SK-N-SH (cell line): ENCODE results near the gene MTFMT. TPM values are rescaled to one million over a fixed set of nuclear protein-coding genes. Genes with fewer than 3 reads are reported as not detected.

Source experiments
- CTCF ChIA-PET: fragments of 300-600, 350-600 bp; formaldehyde crosslinking; extraction: SDS; loops from one replicate; lab custom pipeline; 2021; lab: Yijun Ruan, JAX
- POLR2A ChIA-PET: fragments of 350-600 bp; sonication (Branson Sonifier 250); formaldehyde crosslinking; extraction: SDS; loops from one replicate; lab custom pipeline; 2020; ENCODE audit warnings: antibody characterized with exemption, inconsistent platforms; lab: Yijun Ruan, JAX
- DNase-seq: peaks from one replicate; pipeline ENCODE4 v3.0.0; 2012
- H2AFZ ChIP-seq: fragments of 200-600 bp; sonication (generic); 2 replicates; pipeline ENCODE4 v1.8.1; 2016; ENCODE audit warnings: antibody characterized with exemption, mild to moderate bottlenecking, low read depth
- H3F3A ChIP-seq: fragments of 200-600 bp; sonication (generic); replicated peaks from 2 replicates; pipeline ENCODE3; 2016; ENCODE audit warnings: antibody characterized with exemption, mild to moderate bottlenecking; ENCODE audit not compliant: insufficient read depth
- H3K27ac ChIP-seq, 2 experiments: fragments of 200-500 bp in 1 of 2; fragments of 200-600 bp in 1 of 2; sonication (Bioruptor generic) in 1 of 2; sonication (generic), shearing (Covaris generic) in 1 of 2; 2 replicates each; pipeline versions ENCODE4 v1.5.1 to v1.6.1; 2014 to 2016; ENCODE audit warnings: low read depth in 2 of 2, inconsistent platforms in 1 of 2, low read length in 1 of 2, mild to moderate bottlenecking in 1 of 2, mixed read lengths in 1 of 2
- H3K27me3 ChIP-seq: fragments of 200-600 bp; sonication (generic), shearing (Covaris generic); 2 replicates; pipeline ENCODE4 v1.6.1; 2016; ENCODE audit warnings: mixed run types; ENCODE audit not compliant: insufficient read depth
- H3K36me3 ChIP-seq, 2 experiments: fragments of 200-500 bp in 1 of 2; fragments of 200-600 bp in 1 of 2; sonication (Bioruptor generic) in 1 of 2; sonication (generic) in 1 of 2; replicated peaks in 1 of 2; 2 replicates each; pipeline versions ENCODE3 to v1.5.1; 2014 to 2016; ENCODE audit warnings: low read length in 1 of 2, mild to moderate bottlenecking in 1 of 2; ENCODE audit not compliant: insufficient read depth in 2 of 2, control insufficient read depth in 1 of 2
- H3K4me1 ChIP-seq, 2 experiments: fragments of 200-500 bp in 1 of 2; fragments of 200-600 bp in 1 of 2; sonication (Bioruptor generic) in 1 of 2; sonication (generic), shearing (Covaris generic) in 1 of 2; 2 replicates each; pipeline versions ENCODE4 v1.5.1 to v1.6.1; 2014 to 2016; ENCODE audit warnings: low read depth in 1 of 2, low read length in 1 of 2, mixed run types in 1 of 2; ENCODE audit not compliant: insufficient read depth in 2 of 2, control insufficient read depth in 1 of 2
- H3K4me2 ChIP-seq: fragments of 200-600 bp; sonication (generic), shearing (Covaris generic); 2 replicates; pipeline ENCODE4 v1.6.1; 2017; ENCODE audit warnings: mixed run types
- H3K4me3 ChIP-seq, 2 experiments: fragments of 200-500 bp in 1 of 2; fragments of 200-600 bp in 1 of 2; sonication (Bioruptor generic) in 1 of 2; sonication (generic), shearing (Covaris generic) in 1 of 2; 2 replicates each; pipeline versions ENCODE4 v1.5.1 to v1.8.1; 2014 to 2016; ENCODE audit warnings: low read depth in 2 of 2, inconsistent platforms in 1 of 2, low read length in 1 of 2, mild to moderate bottlenecking in 1 of 2, mixed read lengths in 1 of 2, moderate library complexity in 1 of 2
- H3K79me2 ChIP-seq: fragments of 200-600 bp; sonication (generic); 2 replicates; pipeline ENCODE4 v1.8.1; 2017; ENCODE audit warnings: mild to moderate bottlenecking; ENCODE audit not compliant: insufficient read depth
- H3K9ac ChIP-seq: fragments of 200-600 bp; sonication (generic); 2 replicates; pipeline ENCODE4 v1.6.1; 2017; ENCODE audit warnings: mixed run types
- H3K9me2 ChIP-seq: fragments of 200-600 bp; sonication (generic); 2 replicates; pipeline ENCODE4 v1.6.1; 2017; ENCODE audit warnings: mixed run types
- H3K9me3 ChIP-seq: fragments of 200-600 bp; sonication (generic); 2 replicates; pipeline ENCODE4 v1.6.1; 2017; ENCODE audit warnings: mixed run types, mild to moderate bottlenecking, moderate library complexity
- H4K20me1 ChIP-seq: fragments of 200-600 bp; sonication (generic); 2 replicates; pipeline ENCODE4 v1.6.1; 2017; ENCODE audit warnings: mild to moderate bottlenecking, mixed run types; ENCODE audit not compliant: insufficient read depth
- GABPA ChIP-seq: IDR thresholded peaks from 2 replicates; pipeline ENCODE4 v1.4.0; 2012; ENCODE audit warnings: low read depth, mild to moderate bottlenecking
- GATA2 ChIP-seq: sonication (generic); formaldehyde crosslinking; IDR thresholded peaks from 2 replicates; pipeline ENCODE4 v1.5.0; 2020; ENCODE audit warnings: mild to moderate bottlenecking, missing genetic modification reagents
- JUND ChIP-seq: IDR thresholded peaks from 2 replicates; pipeline ENCODE4 v1.4.0; 2012
- NRF1 ChIP-seq: IDR thresholded peaks from 2 replicates; pipeline ENCODE4 v1.6.1; 2012; ENCODE audit warnings: low read depth, mild to moderate bottlenecking, low read length
- RFX5 ChIP-seq: IDR thresholded peaks from 2 replicates; pipeline ENCODE4 v1.6.1; 2012; ENCODE audit warnings: mild to moderate bottlenecking, improper control_type of control experiment, low read length
- SMC3 ChIP-seq: IDR thresholded peaks from 2 replicates; pipeline ENCODE4 v1.6.1; 2012; ENCODE audit warnings: low read depth, low read length, improper control_type of control experiment
- TCF12 ChIP-seq: IDR thresholded peaks from 2 replicates; pipeline ENCODE4 v1.4.0; 2012
- WGBS: methylation state at CpG from one replicate; pipeline ENCODE4 v1.1.6; 2017; ENCODE audit warnings: low lambda C conversion rate; 5-methylcytosine and 5-hydroxymethylcytosine counted together
- polyA plus RNA-seq, 3 experiments: library from polyadenylated mRNA; depleted of rRNA; stranded (reverse); fragments of >200 nt; gene quantifications; 2 replicates each; pipeline ENCODE4 v1.2.3, GENCODE V29; 2012
- TF ChIP-seq, protein P1 (sequence below): fragments of 150-350 bp; IDR thresholded peaks from 2 replicates; pipeline ENCODE4 v1.6.1; 2016; ENCODE audit warnings: mild to moderate bottlenecking, low read depth, low read length
- TF ChIP-seq, protein P2 (sequence below): IDR thresholded peaks from 2 replicates; pipeline ENCODE4 v1.4.0; 2012; ENCODE audit warnings: low read depth, borderline replicate concordance
- TF ChIP-seq, protein P3 (sequence below): IDR thresholded peaks from 2 replicates; pipeline ENCODE4 v1.4.0; 2012; ENCODE audit warnings: low read depth, borderline replicate concordance
- TF ChIP-seq, protein P4 (sequence below): fragments of 200-600 bp; sonication (generic); IDR thresholded peaks from 2 replicates; pipeline ENCODE4 v1.6.1; 2017; ENCODE audit warnings: antibody characterized with exemption, mild to moderate bottlenecking, moderate library complexity

The MTFMT gene
- polyA plus RNA-seq, 1 of the 3 experiments (the other 2 are of a cell fraction) = 12.1 TPM

DNA sequence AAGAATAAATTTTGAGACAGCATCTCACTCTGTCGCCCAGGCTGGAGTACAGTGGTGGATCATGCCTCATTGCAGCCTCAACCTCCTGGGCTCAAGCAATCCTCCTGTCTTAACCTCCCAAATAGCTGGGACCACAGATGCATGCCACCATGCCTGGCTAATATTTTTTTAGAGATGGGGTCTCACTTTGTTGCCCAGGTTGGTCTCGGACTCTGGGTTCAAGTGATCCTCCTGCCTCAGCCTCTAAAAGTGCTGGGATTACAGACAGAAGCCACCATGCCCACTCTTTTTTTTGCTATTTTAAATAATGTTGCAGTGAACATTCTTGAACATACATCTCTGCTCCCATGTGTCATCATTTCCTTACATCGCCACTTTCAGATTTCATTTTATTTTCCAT lies 9.0 kb upstream of the MTFMT start:
- Histone ChIP-seq H3K27ac (no peak overlapping the region), H3K27me3 (no peaks in the 10 kb centered on the region), H3K4me3 (no peak overlapping the region), H3K4me2 (no peak overlapping the region), H4K20me1 (no peaks in the 10 kb centered on the region), H3K9me2 (no peaks in the 10 kb centered on the region), H3K79me2 (no peaks in the 10 kb centered on the region), H3K9me3 (no peaks in the 10 kb centered on the region), H3K9ac (no peak overlapping the region), H3K36me3 (no peaks in the 10 kb centered on the region), H3K4me1 (no peaks in the 10 kb centered on the region), H2AFZ (no peak overlapping the region), H3F3A (no peaks in the 10 kb centered on the region)
- TF ChIP-seq GABPA = no peak
- TF ChIP-seq NRF1 = no peak
- TF ChIP-seq, protein P1, sequence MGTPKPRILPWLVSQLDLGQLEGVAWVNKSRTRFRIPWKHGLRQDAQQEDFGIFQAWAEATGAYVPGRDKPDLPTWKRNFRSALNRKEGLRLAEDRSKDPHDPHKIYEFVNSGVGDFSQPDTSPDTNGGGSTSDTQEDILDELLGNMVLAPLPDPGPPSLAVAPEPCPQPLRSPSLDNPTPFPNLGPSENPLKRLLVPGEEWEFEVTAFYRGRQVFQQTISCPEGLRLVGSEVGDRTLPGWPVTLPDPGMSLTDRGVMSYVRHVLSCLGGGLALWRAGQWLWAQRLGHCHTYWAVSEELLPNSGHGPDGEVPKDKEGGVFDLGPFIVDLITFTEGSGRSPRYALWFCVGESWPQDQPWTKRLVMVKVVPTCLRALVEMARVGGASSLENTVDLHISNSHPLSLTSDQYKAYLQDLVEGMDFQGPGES = no peak
- TF ChIP-seq TCF12 = no peak
- TF ChIP-seq RFX5 = no peak
- TF ChIP-seq, protein P2, sequence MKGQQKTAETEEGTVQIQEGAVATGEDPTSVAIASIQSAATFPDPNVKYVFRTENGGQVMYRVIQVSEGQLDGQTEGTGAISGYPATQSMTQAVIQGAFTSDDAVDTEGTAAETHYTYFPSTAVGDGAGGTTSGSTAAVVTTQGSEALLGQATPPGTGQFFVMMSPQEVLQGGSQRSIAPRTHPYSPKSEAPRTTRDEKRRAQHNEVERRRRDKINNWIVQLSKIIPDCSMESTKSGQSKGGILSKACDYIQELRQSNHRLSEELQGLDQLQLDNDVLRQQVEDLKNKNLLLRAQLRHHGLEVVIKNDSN = no peak
- TF ChIP-seq, protein P3, sequence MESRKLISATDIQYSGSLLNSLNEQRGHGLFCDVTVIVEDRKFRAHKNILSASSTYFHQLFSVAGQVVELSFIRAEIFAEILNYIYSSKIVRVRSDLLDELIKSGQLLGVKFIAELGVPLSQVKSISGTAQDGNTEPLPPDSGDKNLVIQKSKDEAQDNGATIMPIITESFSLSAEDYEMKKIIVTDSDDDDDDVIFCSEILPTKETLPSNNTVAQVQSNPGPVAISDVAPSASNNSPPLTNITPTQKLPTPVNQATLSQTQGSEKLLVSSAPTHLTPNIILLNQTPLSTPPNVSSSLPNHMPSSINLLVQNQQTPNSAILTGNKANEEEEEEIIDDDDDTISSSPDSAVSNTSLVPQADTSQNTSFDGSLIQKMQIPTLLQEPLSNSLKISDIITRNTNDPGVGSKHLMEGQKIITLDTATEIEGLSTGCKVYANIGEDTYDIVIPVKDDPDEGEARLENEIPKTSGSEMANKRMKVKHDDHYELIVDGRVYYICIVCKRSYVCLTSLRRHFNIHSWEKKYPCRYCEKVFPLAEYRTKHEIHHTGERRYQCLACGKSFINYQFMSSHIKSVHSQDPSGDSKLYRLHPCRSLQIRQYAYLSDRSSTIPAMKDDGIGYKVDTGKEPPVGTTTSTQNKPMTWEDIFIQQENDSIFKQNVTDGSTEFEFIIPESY = no peak
- POLR2A ChIA-PET = no interaction called here
- CTCF ChIA-PET = interaction anchor here (1.3 to 1.5 kb wide), 2 partner anchors 16 to 63 kb away, joined by 3 to 6 read pairs; no protein-coding TSS in a partner anchor
- WGBS = 88% methylated on average over 3 of the region's 3 CpGs
- no peak for DNase-seq

DNA sequence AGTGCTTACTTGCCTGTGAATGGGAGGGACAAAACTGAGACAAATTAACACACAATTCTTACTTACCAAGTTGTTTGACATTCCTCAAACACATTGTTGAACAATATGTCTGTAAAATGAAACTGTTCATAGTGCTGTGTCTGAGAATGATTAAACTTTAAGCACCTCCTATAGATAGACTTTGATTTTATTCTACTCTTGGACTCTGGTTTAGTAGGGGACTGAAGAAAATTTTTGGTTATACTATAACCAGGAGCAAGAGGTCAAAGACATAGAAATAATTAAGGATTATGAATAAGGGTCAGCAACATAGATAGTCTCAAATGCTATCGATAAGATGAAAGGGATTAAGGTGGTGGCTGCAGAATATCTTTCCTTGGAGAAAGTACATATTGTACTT lies 7.9 kb upstream of the MTFMT start:
- TF ChIP-seq, protein P2 = no peak
- TF ChIP-seq, protein P3 = no peak
- TF ChIP-seq JUND (no peak), NRF1 (no peak), GATA2 (no peak), SMC3 (no peak)
- TF ChIP-seq, protein P4, sequence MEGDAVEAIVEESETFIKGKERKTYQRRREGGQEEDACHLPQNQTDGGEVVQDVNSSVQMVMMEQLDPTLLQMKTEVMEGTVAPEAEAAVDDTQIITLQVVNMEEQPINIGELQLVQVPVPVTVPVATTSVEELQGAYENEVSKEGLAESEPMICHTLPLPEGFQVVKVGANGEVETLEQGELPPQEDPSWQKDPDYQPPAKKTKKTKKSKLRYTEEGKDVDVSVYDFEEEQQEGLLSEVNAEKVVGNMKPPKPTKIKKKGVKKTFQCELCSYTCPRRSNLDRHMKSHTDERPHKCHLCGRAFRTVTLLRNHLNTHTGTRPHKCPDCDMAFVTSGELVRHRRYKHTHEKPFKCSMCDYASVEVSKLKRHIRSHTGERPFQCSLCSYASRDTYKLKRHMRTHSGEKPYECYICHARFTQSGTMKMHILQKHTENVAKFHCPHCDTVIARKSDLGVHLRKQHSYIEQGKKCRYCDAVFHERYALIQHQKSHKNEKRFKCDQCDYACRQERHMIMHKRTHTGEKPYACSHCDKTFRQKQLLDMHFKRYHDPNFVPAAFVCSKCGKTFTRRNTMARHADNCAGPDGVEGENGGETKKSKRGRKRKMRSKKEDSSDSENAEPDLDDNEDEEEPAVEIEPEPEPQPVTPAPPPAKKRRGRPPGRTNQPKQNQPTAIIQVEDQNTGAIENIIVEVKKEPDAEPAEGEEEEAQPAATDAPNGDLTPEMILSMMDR = no peak
- no peak for DNase-seq
- no peak overlapping the region for H3K27ac ChIP-seq
- CTCF ChIA-PET = no interaction called here
- 54% methylated on average over 1 of the region's 1 CpG for WGBS
- no peaks in the 10 kb centered on the region for H3K9me3 ChIP-seq
- no peak overlapping the region for H3K4me2 ChIP-seq
- H3K9ac ChIP-seq = no peak overlapping the region
- H3K4me3 ChIP-seq = no peak overlapping the region
- H2AFZ ChIP-seq = no peak overlapping the region
- H4K20me1 ChIP-seq = no peaks in the 10 kb centered on the region
- POLR2A ChIA-PET = no interaction called here
- no peaks in the 10 kb centered on the region for H3K27me3 ChIP-seq
- H3K36me3 ChIP-seq = no peaks in the 10 kb centered on the region
- H3F3A ChIP-seq = no peaks in the 10 kb centered on the region
- H3K4me1 ChIP-seq = no peaks in the 10 kb centered on the region; a peak in 1 of 4 replicates
- no peaks in the 10 kb centered on the region for H3K79me2 ChIP-seq
- H3K9me2 ChIP-seq = no peaks in the 10 kb centered on the region
